ENCODE results near the gene FRMPD1. TPM values are rescaled to one million over a fixed set of nuclear protein-coding genes. Genes with fewer than 3 reads are reported as not detected.

The FRMPD1 gene
- total and polyA plus RNA-seq, 2 of the 13 experiments (the other 11 are each of a cell fraction or from before 2014, with no cell fraction given), result not detected

GRCh38 chr9:37784616-37785483 is 134.1 kb downstream of the FRMPD1 start, which contains the start of gene EXOSC3 (continued):
- TF ChIP-seq ZNF251 (CRISPR knock-in tag; IDR thresholded peaks at IDR 0.05) (no peak), AKAP8 (CRISPR knock-in tag; IDR thresholded peaks at IDR 0.05) (no peak), GATAD2A (CRISPR knock-in tag; IDR thresholded peaks at IDR 0.05) (peak; percentile 50), ARID4A (CRISPR knock-in tag; IDR thresholded peaks at IDR 0.05; ENCODE audit: borderline replicate concordance) (peak; percentile 97), ZNF572 (CRISPR knock-in tag; IDR thresholded peaks at IDR 0.05) (0 out of 2 replicates have a peak, but pooled peaks have one; percentile 26), JUNB (CRISPR knock-in tag; IDR thresholded peaks at IDR 0.05; ENCODE audit: borderline replicate concordance) (no peak), HMG20A (CRISPR knock-in tag; IDR thresholded peaks at IDR 0.05; ENCODE audit: borderline replicate concordance) (no peak; the same call in 1 of the 2 replicates), CREB3 (CRISPR knock-in tag; IDR thresholded peaks at IDR 0.05) (peak; percentile 38; the same call in 1 of the 2 replicates), TFAP4 (IDR thresholded peaks at IDR 0.05; ENCODE audit: borderline replicate concordance, low read depth) (no peak; the same call in 1 of the 2 replicates), GFI1 (CRISPR knock-in tag; IDR thresholded peaks at IDR 0.05; ENCODE audit: borderline replicate concordance) (peak; percentile 58; the same call in 1 of the 2 replicates), ZNF281 (CRISPR knock-in tag; IDR thresholded peaks at IDR 0.05; ENCODE audit: borderline replicate concordance) (peak; percentile 24; the same call in 1 of the 2 replicates), ZNF746 (CRISPR knock-in tag; IDR thresholded peaks at IDR 0.05) (no peak), ATF1 (CRISPR knock-in tag; IDR thresholded peaks at IDR 0.05) (no peak), HOXA9 (CRISPR knock-in tag; IDR thresholded peaks at IDR 0.05; ENCODE audit: borderline replicate concordance) (peak; percentile 44; the same call in 1 of the 2 replicates), SKI (IDR thresholded peaks at IDR 0.05; ENCODE audit: partially characterized antibody) (no peak), SIN3B (IDR thresholded peaks at IDR 0.05; ENCODE audit: low read length) (peak; percentile 86), EEA1 (CRISPR knock-in tag; IDR thresholded peaks at IDR 0.05; ENCODE audit: borderline replicate concordance) (no peak), BHLHE40 (IDR thresholded peaks at IDR 0.05; ENCODE audit: low read length) (no peak), NCOA5 (CRISPR knock-in tag; IDR thresholded peaks at IDR 0.05) (no peak), RFX1 (IDR thresholded peaks at IDR 0.05) (no peak), ZNF446 (CRISPR knock-in tag; IDR thresholded peaks at IDR 0.05) (no peak; the same call in 1 of the 2 replicates), NFE2L1 (CRISPR knock-in tag; IDR thresholded peaks at IDR 0.05; ENCODE audit: borderline replicate concordance) (no peak)

Measured in HepG2 (cell line).